Measurements from ENCODE around the gene UBXN2A. TPM values are rescaled to one million over a fixed set of nuclear protein-coding genes. Genes with fewer than 3 reads are reported as not detected.
A peak's percentile ranks its signal among the peaks of the same experiment; 100 is the strongest.

The UBXN2A gene
- total RNA-seq, 2 experiments from 2014 or later: 9.6 to 11.9 TPM

DNA sequence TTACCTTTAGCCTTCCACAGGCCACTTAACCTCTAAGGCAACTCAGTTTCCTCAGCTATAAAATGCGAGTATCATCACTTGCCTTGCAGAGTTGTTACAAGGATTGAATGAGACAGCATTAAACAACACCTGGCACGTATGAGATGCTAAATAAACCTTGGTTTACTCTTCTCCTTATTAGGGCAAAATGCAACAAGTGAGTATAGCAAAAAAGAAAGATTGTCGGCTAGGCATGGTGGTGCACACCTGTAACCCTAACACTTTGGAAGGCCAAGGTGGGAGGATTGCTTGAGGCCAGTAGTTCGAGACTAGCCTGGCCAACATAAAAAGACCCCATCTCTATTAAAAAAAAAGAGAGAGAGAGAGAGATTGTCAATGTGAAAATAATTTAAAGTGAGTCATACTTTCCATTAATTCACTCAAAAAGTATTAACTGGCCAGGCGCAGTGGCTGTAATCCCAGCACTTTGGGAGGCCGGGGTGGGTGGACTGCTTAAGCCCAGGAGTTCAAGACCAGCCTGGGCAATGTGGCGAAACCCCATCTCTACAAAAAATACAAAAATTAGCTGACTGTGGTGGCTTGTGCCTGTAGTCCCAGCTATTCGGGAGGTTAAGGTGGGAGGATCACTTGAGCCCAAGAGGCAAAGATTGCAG, 21.3 kb upstream of the UBXN2A start:
- Mint-ChIP-seq H3K27me3 (no peaks in the 10 kb centered on the region), H3K9me3 (no peaks in the 10 kb centered on the region), H3K36me3 (ENCODE audit: low read depth) (no peaks in the 10 kb centered on the region), H3K27ac (no peak overlapping the region), H3K4me1 (peaks cover 42% of the 10 kb centered on the region), H3K4me3 (no peak overlapping the region)
- DNase-seq: no peak
- CTCF ChIA-PET: no interaction called here
- POLR2A ChIA-PET: no interaction called here

DNA sequence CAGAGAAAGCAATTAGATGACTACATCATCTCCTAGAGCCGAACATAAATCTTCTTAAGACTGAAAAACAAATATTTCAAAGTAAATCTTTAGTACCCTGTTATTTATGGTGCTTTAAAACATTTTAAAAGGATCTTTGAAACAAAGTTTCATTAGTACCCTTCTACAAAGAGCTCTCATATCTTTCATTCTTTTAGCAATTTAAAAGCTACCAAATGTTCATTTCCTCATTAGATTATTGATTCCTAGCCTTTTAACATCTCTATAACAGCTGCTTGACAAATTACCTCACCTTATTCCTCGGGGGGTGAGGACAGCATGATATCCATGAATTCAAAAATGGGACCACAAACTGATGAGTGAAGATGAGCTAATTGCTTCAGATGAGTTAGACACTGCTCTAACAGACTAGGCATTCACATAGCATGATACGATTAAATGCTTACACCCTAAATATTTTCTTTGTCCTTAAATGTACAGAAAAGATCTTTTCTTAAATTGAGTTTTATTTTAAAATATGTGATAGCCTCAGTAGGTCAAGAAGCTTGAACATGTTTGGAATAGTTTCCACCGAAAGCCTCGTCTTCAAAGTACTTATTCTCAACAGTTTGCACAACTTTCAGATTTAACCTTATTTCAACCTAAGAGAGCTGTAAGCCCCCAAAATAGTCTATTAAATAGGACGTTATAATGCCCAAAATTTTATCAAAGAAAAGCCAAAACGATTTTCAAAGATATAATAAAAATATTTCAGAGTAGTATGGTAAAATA, 15.5 kb upstream of the UBXN2A start:
- Mint-ChIP-seq H3K4me1 (peaks cover 52% of the 10 kb centered on the region), H3K27me3 (no peaks in the 10 kb centered on the region), H3K27ac (no peak overlapping the region), H3K4me3 (peak overlapping the region; percentile 94), H3K9me3 (no peaks in the 10 kb centered on the region), H3K36me3 (ENCODE audit: low read depth) (peaks cover 4% of the 10 kb centered on the region)
- ChIA-PET POLR2A (interaction anchor here (0.6 to 1.1 kb wide), 2 partner anchors 9 to 60 kb away, joined by 4 to 13 read pairs; no protein-coding TSS in a partner anchor), CTCF (interaction anchor here (0.6 to 3.7 kb wide), 6 partner anchors 10 to 209 kb away, joined by 3 to 18 read pairs (median 8); no protein-coding TSS in a partner anchor)
- no peak for DNase-seq

DNA sequence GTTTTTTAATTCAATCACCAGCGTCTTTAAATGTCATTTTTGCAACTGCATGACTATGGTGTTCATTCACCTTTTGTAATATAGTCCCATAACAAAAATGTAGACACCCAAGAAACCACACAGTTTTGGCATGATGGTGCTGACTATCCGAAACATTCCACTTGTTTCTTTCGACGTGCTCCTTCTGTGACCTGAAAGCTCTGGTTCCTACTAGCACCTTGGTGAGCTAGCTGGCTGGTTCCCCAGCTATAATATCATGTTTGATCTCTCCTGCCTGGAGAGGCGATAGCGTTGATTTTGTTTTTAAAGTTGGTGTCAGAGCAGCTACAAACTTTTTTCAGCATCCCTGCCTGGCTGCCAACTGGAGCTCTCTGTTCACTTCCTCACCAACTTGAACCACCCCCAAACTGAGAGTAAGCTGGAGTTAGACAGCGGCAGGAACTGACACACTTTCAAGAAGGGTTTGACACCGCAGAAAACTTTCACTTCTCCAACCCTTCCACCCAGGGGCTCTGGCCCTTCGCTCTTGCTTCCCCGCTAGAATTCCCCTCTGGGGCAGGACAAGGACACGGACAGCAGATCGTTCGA, 14.5 kb upstream of the UBXN2A start:
- peak overlapping the region; percentile 99 for H3K27ac Mint-ChIP-seq
- ChIA-PET POLR2A (interaction anchor here (0.6 to 1.7 kb wide), 4 partner anchors 10 to 401 kb away, joined by 3 to 13 read pairs (median 4); no protein-coding TSS in a partner anchor), CTCF (interaction anchor here (0.6 to 4.1 kb wide), 12 partner anchors 9 to 158 kb away, joined by 3 to 52 read pairs (median 8); partner anchors contain the start of genes TP53I3, UBXN2A and WDCP)
- no peaks in the 10 kb centered on the region for H3K9me3 Mint-ChIP-seq
- H3K27me3 Mint-ChIP-seq: no peaks in the 10 kb centered on the region
- peak overlapping the region; percentile 94 for H3K4me3 Mint-ChIP-seq
- H3K36me3 Mint-ChIP-seq (ENCODE audit: low read depth): peaks cover 4% of the 10 kb centered on the region
- H3K4me1 Mint-ChIP-seq: peaks cover 47% of the 10 kb centered on the region
- peak; percentile 81 for DNase-seq

DNA sequence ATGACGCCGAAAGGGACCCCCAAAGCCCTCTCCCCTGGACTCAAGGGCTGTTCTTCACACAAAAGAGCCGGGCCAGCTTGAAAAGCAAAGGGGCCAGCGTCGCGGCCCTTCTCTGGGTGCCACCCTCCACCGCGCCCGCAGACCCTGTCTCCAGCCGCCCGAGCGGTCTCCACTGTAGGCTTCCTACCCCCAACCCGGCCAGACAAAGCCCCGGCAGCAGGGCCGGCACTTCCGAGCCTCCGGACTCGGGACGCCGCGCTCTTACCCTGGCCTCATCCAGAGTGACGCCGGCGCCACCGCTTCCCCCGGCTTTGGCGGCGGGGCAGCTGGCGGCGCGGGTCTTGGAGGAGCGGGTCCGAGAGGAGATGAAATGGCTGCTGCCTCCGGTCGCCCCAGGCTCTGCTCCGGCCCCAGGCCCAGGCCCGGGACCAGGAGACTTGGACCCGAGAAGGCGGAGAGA, 13.9 kb upstream of the UBXN2A start:
- Mint-ChIP-seq H3K4me3 (peak overlapping the region; percentile 94), H3K9me3 (no peaks in the 10 kb centered on the region), H3K4me1 (peaks cover 47% of the 10 kb centered on the region), H3K36me3 (ENCODE audit: low read depth) (peaks cover 7% of the 10 kb centered on the region), H3K27me3 (no peaks in the 10 kb centered on the region), H3K27ac (peak overlapping the region; percentile 99)
- DNase-seq: no peak
- ChIA-PET CTCF (interaction anchor here (0.6 to 4.1 kb wide), 31 partner anchors 9 to 416 kb away, joined by 3 to 52 read pairs (median 4); partner anchors contain the start of genes SF3B6, TP53I3, UBXN2A and WDCP), POLR2A (interaction anchor here (0.6 to 1.7 kb wide), 2 partner anchors 102 to 401 kb away, joined by 3 to 4 read pairs; no protein-coding TSS in a partner anchor)

DNA sequence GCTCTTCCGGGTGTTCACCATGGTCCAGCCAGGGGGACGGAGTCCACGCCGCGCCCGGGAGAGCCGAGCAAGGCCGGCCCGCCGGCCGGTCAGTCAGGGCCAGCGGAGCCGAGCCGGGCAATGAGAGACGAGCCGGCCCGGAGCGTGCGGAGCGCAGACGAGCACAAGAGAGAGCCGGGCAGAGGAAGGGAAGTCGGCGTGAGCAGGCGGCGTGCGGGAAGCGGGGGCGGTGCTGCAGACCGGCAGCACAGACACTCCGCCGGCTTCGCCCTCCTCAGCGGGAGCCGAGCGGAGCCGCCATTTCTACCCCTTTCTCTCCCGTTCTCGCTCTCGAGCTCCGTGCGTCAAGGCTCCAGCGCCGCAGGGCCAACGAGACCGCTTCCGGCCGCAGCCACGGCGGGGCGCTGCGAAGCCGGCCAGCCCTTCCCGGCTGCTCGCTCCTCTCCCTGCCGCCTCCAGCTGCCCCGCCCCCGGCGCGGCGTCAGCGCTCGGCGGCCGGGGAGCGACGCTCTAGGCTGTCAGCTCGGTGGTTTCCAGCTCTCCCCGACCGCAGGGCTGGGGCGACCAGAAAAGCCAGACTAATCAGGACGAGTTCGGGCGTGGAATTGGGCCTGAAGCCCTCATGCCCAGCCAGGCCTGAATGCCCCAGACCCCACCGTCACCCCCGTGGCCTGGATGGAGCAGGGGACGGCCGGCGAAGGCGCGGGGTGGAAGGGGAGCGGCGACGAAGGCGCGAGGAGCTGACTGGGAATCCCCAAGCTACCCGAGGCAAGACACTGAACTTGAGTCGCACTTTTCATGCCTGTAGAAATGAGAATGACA, 13.3 kb upstream of the UBXN2A start, which contains the start of gene ATAD2B:
ATAD2B (minus strand) TSS at position 374 of the 822 bp plus-strand sequence; CDS start at position 21, 353 bp downstream.
- ChIA-PET CTCF (interaction anchor here (0.6 to 4.1 kb wide), 37 partner anchors 8 to 763 kb away, joined by 3 to 52 read pairs (median 4); partner anchors contain the start of genes SF3B6, TP53I3, UBXN2A and WDCP), POLR2A (interaction anchor here (0.5 to 1.7 kb wide), 9 partner anchors 13 to 402 kb away, joined by 3 to 8 read pairs (median 4); partner anchors contain the start of genes SF3B6, TP53I3 and UBXN2A)
- Mint-ChIP-seq H3K9me3 (no peaks in the 10 kb centered on the region), H3K27me3 (no peaks in the 10 kb centered on the region), H3K27ac (peak within 1 kb of the TSS; percentile 99), H3K36me3 (ENCODE audit: low read depth) (peaks cover 7% of the 10 kb centered on the region), H3K4me1 (peaks cover 46% of the 10 kb centered on the region), H3K4me3 (peak within 1 kb of the TSS; percentile 94)
- DNase-seq: peak; percentile 91

DNA sequence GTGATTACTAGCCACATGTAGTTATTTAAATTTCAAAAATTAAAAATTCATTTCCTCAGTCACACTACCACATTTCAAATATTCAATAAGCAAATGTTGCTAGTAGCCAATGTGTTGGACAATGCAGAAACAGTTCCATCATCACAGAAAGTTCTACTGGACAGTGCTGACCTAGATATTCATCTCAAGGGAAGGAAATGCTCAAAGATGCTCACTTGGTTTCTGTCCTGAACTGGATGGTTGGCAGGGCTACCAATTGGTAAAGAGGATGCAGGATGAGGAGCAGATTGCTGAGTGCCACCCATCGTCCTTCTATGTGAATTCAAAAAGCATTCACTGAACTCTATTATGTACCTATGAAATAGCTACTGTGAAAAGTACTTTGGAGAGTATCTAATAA, 6.0 kb upstream of the UBXN2A start:
- H3K27me3 Mint-ChIP-seq: peaks cover 13% of the 10 kb centered on the region
- POLR2A ChIA-PET: no interaction called here
- DNase-seq: no peak
- H3K27ac Mint-ChIP-seq: no peak overlapping the region
- H3K9me3 Mint-ChIP-seq: no peaks in the 10 kb centered on the region
- CTCF ChIA-PET: interaction anchor here (0.7 to 1.9 kb wide), 2 partner anchors 8 to 38 kb away, joined by 3 to 4 read pairs; no protein-coding TSS in a partner anchor
- H3K4me1 Mint-ChIP-seq: peaks cover 8% of the 10 kb centered on the region
- H3K36me3 Mint-ChIP-seq (ENCODE audit: low read depth): peaks cover 3% of the 10 kb centered on the region
- no peak overlapping the region for H3K4me3 Mint-ChIP-seq

DNA sequence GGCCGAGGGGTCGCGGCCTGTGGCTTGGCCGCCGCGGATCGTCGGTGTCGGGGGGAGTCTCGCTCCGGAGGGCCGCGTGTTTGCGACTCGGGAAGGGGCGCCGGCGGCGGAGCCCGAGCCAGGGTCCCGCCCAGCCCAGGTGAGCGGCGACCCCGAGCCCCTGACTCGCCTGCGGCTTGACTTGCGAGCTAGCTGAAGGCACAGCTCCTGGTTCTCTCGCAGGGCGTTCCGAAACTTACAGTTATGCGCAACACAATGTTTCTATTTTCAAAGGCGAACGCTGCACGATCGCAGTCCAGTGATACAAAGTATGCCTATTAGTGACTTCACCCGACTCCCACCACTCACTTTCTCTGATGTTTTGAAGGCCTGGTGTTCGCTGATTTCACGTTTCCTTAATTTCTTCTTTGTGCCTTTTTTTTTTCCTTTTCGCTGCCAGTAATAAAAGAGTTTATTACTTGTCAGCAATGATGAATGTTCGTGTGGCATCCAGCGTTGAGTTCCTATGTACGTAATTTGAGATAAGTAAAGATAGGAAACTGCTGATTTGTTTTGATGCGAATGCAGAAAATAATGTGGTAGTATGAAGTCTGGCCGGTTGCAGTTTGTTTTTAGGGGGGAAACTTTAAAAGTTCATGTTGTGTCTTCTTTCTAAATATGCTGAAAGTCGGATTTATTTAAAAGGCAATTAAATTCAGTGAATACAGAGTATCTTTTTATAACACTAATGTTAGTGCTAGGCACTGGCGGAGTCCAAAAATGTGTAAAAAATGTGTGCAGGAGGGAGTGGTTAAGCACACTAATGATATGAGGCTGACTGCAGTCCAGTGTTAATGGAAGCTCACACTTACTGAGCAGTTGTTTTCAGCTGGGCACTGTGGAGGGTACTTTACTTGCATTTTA, 706 bp downstream of the UBXN2A start:
- Mint-ChIP-seq H3K4me1 (peaks cover 24% of the 10 kb centered on the region), H3K36me3 (ENCODE audit: low read depth) (peaks cover 11% of the 10 kb centered on the region), H3K27me3 (peaks cover 13% of the 10 kb centered on the region), H3K4me3 (peak overlapping the region; percentile 86), H3K27ac (peak overlapping the region; percentile 92), H3K9me3 (no peaks in the 10 kb centered on the region)
- POLR2A ChIA-PET: interaction anchor here (0.5 to 1.7 kb wide), 5 partner anchors 14 to 135 kb away, joined by 3 to 8 read pairs (median 3); partner anchors contain the start of gene ATAD2B
- CTCF ChIA-PET: interaction anchor here (0.6 to 5.4 kb wide), 4 partner anchors 13 to 143 kb away, joined by 3 to 52 read pairs (median 5); partner anchors contain the start of genes ATAD2B, SF3B6 and TP53I3
- peak; percentile 54 for DNase-seq

DNA sequence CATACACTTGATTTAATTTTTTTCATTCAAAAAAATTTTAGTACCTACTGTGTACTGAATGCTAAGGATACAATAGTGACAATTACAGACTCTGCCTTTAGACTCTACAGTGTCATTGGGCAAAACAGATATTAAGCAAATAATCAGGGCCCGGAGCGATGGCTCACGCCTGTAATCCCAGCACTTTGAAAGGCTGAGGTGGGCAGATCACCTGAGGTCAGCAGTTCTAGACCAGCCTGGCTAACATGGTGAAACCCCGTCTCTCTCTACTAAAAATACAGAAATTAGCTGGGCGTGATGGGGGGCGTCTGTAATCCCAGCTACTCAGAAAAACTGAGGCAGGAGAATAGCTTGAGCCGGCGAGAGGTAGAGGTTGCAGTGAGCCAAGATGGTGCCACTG, 1.4 kb downstream of the UBXN2A start:
- H3K4me1 Mint-ChIP-seq: peaks cover 24% of the 10 kb centered on the region
- CTCF ChIA-PET: interaction anchor here (5.4 kb wide), 1 partner anchor 14 kb away, joined by 52 read pairs; the partner anchor contains the start of gene ATAD2B
- H3K27ac Mint-ChIP-seq: no peak overlapping the region
- no peak for DNase-seq
- H3K36me3 Mint-ChIP-seq (ENCODE audit: low read depth): peaks cover 11% of the 10 kb centered on the region
- peaks cover 11% of the 10 kb centered on the region for H3K27me3 Mint-ChIP-seq
- H3K4me3 Mint-ChIP-seq: peak overlapping the region; percentile 22
- POLR2A ChIA-PET: interaction anchor here (1.0 kb wide), 1 partner anchor 15 kb away, joined by 3 read pairs; the partner anchor contains the start of gene ATAD2B
- H3K9me3 Mint-ChIP-seq: no peaks in the 10 kb centered on the region

DNA sequence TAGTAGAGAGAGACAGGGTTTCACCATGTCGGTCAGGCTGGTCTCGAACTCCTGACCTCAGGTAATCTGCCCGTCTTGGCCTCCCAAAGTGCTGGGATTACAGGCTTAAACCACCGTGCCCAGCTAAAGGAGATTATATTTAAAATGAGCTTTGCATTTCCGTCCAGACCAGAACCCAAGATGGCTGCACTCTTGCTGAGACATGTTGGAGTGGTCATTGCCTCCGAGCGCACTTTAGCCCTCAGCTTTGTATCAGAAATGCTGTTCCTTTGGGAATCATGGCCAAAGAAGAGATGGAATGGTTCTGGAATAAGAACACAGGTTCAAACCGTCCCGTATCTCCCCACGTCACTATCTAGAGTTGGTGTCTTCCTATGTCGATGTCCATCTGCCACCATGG, 3.4 kb downstream of the UBXN2A start:
- no peak overlapping the region for H3K27ac Mint-ChIP-seq
- no peak for DNase-seq
- H3K9me3 Mint-ChIP-seq: no peaks in the 10 kb centered on the region
- peaks cover 8% of the 10 kb centered on the region for H3K27me3 Mint-ChIP-seq
- POLR2A ChIA-PET: no interaction called here
- CTCF ChIA-PET: interaction anchor here (1.2 kb wide), 1 partner anchor 69 kb away, joined by 3 read pairs; no protein-coding TSS in a partner anchor
- peaks cover 24% of the 10 kb centered on the region for H3K4me1 Mint-ChIP-seq
- H3K36me3 Mint-ChIP-seq (ENCODE audit: low read depth): peaks cover 11% of the 10 kb centered on the region
- H3K4me3 Mint-ChIP-seq: no peak overlapping the region

DNA sequence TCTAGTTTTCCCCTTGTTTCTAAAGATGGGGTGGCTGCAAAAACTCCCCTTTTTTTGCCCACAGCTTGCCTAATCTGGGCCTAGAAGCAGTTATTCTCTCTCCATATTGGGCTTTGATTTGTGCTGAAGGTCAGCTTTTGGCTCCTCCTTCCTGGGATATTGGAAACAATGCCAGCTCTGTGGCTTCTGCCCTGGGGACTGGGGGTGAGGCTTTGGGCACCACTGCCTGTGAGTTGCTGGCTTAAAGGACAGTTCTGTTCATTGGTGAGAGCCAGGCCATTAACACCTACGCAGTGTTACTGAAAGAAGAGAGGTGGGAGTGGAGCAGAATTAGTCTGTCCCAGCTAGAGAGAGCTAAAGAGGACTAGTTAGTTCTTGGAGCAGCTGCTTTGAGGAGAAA, 4.3 kb downstream of the UBXN2A start:
- H3K36me3 Mint-ChIP-seq (ENCODE audit: low read depth): peaks cover 11% of the 10 kb centered on the region
- no peaks in the 10 kb centered on the region for H3K9me3 Mint-ChIP-seq
- ChIA-PET POLR2A (no interaction called here), CTCF (interaction anchor here (1.2 to 1.3 kb wide), 2 partner anchors 18 to 68 kb away, joined by 3 read pairs; partner anchors contain the start of gene ATAD2B)
- no peak overlapping the region for H3K27ac Mint-ChIP-seq
- H3K4me1 Mint-ChIP-seq: peaks cover 17% of the 10 kb centered on the region
- peaks cover under 1% of the 10 kb centered on the region for H3K27me3 Mint-ChIP-seq
- H3K4me3 Mint-ChIP-seq: no peak overlapping the region
- no peak for DNase-seq

All from activated CD4-positive, alpha-beta T cell treated with anti-CD3 and anti-CD28 coated beads, Interleukin-2, amount 10 ng/mL, durations not matched to agents 7 days and 5 days (primary cell).